Fibroblast of lung (primary cell): ENCODE data around the gene ZNF646.

ENCODE experiments used
- EZH2 ChIP-seq: IDR thresholded peaks from 2 replicates; pipeline ENCODE4 v1.5.1; 2012; ENCODE audit warnings: low read length, control low read depth, mild to moderate bottlenecking; ENCODE audit errors: missing control alignments
- TF ChIP-seq, protein P1 (sequence below), 2 donors: IDR thresholded peaks in 1 of 2; conservative IDR thresholded peaks in 1 of 2; 1 replicate in 1 of 2; 2 replicates in 1 of 2; pipeline ENCODE4 v1.5.1; 2011 to 2012; ENCODE audit warnings: low read length in 2 of 2, control low read depth in 1 of 2, inconsistent platforms in 1 of 2, low read depth in 1 of 2, mild to moderate bottlenecking in 1 of 2

- TF ChIP-seq, protein P1, sequence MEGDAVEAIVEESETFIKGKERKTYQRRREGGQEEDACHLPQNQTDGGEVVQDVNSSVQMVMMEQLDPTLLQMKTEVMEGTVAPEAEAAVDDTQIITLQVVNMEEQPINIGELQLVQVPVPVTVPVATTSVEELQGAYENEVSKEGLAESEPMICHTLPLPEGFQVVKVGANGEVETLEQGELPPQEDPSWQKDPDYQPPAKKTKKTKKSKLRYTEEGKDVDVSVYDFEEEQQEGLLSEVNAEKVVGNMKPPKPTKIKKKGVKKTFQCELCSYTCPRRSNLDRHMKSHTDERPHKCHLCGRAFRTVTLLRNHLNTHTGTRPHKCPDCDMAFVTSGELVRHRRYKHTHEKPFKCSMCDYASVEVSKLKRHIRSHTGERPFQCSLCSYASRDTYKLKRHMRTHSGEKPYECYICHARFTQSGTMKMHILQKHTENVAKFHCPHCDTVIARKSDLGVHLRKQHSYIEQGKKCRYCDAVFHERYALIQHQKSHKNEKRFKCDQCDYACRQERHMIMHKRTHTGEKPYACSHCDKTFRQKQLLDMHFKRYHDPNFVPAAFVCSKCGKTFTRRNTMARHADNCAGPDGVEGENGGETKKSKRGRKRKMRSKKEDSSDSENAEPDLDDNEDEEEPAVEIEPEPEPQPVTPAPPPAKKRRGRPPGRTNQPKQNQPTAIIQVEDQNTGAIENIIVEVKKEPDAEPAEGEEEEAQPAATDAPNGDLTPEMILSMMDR (conservative IDR thresholded peaks at IDR 0.05 in 1 of 2, IDR thresholded peaks at IDR 0.05 in 1 of 2; ENCODE audit: low read depth in 1 of 2, low read length in 2 of 2) = no peak
- TF ChIP-seq EZH2 = no peak
Observed at GRCh38 chr16:31087481-31087880, 13.3 kb downstream of the ZNF646 start.
